ENCODE results near the gene HAVCR2.

HAVCR2 gene

DNA sequence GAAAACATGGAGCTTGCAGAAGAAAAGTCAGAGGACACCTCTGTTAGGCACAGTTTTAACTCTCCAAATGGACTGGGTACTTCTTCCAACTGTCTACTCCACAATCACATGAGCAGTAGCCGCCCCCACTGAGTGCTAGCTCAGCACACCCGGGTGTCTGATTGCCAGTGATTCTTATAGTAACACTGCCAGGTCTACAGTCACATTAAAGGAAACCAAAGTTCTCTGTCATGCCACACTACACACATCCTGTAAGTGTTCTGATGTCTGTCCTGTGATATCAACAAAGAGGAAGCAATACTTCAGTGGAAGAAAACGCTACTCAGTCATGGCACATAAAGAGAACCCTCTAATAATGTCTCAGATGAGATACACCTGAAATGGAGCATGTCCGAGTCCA lies at the start of gene HAVCR2:
HAVCR2 (minus strand) TSS at position 69 of the 400 bp plus-strand sequence; CDS start at position 8, 61 bp downstream.
- peak; percentile 70 for DNase-seq

DNA sequence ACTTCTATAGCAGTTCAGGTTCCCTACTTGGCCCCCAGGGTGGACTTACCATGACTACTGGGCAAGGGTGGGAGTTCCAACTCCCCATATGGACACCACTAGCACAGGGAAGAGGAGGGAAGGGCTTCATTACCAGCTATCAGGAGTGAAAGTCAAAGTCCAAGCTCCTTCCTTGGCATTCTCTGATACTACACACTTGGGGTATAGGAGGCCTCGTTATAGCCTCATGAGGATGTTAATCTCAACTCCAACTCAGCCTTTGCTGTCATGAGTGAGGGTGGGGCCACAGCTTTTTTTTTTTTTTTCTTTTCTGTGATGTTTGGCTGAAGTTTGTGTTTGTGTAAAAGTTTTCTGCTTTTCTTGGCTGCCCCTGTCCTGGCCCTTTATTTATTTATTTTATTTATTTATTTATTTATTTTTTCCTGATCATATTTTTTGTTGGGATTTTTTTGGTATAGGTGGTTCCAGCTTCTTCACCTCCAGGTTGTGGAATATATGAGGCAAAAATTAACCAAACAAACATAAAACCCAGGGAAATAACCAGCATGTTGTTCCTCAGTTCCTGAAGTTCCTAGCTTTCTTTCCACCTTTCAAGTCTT lies 48.5 kb upstream of the HAVCR2 start:
- no peak for DNase-seq

DNA sequence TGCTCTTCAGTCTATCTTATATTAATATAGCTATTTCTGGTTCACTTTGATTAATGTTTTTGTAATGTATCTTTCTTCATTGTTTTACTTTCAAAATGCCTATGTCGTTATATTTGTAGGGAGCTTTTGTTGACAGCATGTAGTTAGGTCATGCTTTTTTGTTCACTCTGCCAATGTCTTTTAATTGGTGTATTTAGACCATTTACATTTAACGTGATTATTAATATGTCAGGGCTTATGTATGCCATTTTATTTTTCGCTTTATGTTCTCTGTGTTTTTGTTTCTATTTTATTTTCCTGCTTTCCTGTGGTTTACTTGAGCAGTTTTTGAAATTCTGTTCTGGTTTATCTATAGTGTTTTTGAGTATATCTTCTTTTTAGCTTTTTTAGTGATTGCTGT lies 46.5 kb upstream of the HAVCR2 start:
- DNase-seq: no peak

DNA sequence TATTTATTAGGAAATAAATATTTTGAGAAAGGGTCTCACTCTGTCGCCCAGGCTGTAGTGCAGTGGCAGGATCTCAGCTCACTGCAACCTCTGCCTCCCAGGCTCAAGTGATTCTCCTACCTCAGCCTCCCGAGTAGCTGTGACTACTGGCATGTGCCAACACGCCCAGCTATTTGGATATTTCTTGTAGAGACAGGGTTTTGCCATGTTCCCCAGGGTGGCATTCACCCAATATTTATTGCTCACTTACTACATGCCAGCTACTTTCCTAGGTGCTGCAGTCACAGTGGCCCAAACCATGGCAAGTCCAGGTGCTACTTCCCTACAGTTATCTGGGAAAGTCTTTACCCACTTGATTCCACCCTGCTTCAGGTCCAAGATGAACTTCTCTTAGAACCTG lies 42.2 kb upstream of the HAVCR2 start:
- DNase-seq: no peak

DNA sequence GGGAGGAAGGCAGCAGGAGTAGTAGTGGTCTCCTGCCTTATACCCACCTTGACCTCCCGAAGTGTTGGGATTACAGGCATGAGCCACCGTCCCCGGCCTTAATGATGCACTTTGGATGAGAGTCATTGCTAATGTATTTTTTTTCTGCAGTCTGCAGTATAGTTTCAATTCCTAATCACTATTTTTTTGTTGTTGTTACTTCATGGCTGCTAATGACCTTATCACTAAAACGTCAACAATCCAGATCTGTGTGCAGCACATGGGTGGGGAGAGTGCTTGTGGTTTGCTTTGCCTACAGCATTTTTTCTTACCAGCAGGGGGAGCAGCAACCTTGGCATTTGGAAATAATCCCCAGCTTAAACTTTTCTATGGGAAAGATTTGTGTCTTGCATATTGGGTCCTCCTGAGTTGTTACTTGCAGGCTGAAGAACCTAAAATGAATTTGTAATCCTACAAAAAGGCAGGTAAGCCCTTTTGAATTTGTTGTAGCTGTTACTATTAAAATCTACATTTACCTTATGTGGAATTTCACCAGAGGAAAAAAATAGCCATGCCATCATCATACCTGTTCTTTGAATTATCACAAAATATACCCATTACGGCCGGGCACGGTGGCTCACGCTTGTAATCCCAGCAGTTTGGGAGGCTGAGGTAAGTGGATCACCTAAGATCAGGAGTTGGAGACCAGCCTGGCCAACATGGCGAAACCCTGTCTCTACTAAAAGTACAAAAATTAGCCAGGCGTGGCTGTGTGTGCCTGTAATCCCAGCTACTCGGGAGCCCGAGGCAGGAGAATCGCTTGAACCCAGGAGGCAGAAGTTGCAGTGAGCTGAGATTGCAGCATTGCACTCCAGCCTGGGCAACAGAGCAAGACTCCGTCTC lies 40.1 kb upstream of the HAVCR2 start:
- peak; percentile 95 for DNase-seq

DNA sequence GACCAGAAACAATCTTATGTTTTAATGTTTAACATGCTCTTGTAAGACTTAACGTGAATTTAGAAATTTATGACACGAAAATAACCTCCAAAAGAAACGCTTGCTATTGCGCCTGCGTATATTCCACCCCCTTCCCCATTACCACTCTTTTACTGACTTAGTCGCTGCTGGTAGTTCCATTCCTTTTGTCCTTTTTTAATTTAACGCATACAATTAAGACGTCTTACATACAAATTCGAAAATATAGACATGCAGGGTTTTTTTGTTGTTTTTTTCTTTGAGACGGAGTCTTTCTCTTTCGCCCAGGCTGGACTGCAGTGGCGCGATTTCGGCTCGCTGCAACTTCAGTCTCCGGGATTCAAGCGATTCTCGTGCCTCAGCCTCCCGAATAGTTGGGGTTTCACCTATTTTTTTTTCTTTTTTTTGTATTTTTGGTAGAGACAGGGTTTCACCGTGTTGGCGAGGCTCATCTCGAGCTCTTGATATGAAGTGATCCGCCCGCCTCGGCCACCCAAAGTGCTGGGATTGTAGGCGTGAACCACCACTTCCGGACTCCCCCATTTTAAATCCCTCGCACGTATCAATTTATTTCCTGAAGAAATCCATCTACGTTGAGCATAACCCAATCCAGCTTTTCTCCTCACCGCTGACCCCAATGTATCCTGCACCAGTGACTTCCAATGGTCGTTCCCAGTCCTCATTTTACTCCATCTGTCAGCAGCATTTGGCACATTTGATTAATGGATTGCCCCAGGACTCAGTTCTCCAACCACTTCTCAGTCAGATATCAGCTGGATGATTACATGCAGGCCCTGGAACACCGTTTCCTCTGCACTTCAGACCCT lies 34.5 kb upstream of the HAVCR2 start:
- DNase-seq: peak; percentile 66

DNA sequence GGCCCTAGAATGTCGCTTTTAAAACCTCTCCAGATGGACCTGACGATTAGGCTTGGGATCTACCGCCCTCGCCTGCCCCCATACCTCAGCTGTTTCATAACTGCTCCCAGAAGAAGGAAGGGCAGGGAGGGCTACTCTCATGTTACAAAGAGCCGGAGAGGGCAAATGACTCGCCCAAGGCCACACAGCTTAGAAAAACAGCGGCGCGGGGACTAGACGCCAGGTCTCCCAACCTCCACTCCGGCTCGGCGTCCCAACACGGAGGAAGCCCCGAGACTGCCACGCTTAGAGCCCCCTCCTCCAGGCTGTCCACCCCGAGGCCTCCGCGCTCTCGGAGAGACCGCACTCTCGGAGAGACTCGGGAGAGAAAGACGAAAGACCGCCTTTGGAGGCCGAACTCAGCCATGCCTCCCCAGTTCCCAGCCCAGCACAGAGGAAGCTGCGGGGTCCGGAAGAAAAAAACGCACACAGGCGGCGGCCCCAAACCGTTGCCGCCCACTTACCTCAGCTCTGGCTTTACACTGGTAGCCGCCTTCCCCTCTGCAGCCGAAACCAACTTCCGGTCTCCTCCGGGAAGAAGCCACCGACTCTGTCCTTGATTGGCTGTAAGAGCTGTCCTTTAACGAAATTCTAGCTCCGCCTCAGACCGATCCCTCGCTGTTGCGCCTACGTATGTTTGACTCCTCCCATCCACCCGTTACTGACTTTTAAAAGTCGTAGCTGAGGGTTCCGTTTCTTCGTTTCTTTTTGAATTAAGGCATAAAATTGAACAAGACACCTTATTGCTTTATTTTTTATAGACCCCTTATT lies 33.7 kb upstream of the HAVCR2 start, which contains the start of gene MED7:
MED7 (minus strand) TSS at position 549 of the 810 bp plus-strand sequence. CDS start 3,434 bp downstream, outside the sequence.
- peak; percentile 99 for DNase-seq

DNA sequence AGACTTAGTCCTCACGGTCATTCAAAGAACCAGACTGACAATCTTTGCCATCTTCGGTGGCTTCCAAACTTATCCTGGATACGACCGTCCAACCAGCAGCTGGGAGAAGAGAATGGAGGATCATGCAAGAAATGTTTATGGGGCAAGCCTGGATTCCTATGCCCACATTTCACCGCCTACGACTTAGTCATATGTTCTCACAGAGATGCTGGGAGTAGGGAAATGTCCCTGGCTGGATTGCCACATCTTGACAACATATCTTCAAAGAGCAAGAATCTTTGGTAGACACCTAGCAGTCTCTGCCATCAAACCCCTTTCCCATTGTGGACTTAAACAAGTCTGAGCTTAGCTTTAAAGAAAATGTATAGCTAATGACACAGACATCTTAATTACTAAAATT lies 28.8 kb upstream of the HAVCR2 start:
- no peak for DNase-seq

DNA sequence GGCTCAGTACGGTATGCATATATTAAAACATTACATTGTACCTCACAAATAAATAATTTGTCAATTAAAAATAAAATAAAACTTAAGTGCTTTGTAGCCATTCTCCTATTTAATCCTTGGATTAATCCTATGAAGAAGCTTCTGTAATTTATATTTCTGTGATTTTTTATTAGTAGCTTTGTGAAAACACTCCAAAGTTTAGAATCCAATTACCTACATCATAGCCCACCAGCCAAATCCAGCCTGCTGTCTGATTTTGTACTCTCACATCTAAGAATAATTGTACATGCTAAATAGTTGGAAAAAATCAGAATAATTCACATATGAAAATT lies 23.4 kb upstream of the HAVCR2 start:
- no peak for DNase-seq

DNA sequence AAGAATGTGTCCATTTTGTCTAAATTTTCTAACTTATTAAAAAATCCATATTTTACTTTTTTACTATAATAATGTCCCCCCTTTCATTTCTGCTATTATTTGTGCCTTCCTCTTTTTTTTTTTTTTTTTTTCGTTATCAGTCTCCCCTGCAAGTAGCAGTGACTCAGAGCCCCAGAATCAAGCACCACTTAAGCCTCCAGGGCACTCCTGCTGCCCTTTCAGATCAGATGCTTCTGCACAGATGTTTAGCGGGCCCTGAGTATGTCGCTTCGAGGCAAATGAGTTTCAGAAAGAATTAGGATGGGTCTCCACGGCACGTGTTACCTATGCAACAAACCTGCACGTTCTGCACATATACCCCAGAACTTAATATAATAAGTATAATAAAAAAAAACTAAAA lies 22.1 kb upstream of the HAVCR2 start:
- peak; percentile 89 for DNase-seq

DNA sequence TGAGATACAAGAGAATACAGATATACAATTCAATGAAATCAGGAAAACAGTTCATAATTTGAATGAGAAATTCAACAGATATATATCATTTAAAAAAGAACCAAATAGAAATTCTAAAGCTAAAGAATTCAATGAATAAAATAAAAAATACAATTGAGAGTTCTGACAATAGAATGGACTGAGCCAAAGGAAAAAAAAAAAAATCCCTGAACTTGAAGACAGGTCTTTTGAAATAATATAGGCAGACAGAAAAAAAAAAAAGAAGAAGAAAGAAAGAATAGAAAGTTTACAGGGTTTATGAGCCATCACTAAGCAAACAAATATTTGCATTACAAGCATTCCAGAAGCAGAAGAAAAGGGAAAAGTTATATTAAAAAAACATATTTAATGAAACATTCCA lies 12.9 kb upstream of the HAVCR2 start:
- DNase-seq: no peak

DNA sequence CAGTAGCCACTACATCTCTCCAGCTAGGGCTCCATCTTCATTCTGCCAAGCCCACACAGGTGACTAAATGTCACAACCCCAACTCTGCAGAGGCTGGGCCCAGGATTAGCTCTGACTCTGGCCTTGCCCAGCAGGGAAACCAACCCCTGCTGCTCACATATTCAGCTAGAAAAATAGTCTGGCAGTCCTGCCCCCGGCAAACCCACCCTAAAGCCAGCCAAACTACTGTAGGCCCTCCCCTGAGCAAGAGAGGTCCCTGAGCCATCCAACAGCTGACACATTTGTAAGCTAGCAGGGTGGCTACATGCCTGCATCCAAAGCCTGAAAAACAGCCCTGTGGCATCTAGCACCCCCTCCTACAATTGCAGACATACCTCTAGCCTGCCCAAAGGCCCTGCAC lies 11.3 kb upstream of the HAVCR2 start:
- no peak for DNase-seq

DNA sequence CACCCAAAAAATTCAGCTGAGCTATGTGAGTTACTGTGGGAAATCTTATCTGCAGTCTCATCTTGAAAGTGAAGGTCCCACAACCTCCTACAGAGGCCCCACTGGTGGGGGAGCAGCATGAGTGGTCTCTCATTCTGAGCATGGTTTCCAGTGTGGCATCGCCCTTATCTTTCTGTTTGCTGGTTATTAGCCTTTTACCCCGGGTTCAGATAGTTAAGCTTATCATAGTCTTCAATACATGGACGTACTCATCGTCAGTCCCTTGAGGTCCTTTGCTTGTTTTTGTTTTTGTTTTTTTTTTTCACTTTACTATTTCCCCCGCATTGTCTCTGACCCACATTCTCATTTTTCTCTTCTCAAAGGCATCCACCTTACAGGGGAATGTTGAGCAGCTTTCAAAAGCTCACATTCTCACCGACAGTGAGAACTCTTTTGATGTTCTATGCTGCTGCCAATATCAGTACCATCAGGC lies 7.7 kb upstream of the HAVCR2 start:
- DNase-seq: peak; percentile 66

DNA sequence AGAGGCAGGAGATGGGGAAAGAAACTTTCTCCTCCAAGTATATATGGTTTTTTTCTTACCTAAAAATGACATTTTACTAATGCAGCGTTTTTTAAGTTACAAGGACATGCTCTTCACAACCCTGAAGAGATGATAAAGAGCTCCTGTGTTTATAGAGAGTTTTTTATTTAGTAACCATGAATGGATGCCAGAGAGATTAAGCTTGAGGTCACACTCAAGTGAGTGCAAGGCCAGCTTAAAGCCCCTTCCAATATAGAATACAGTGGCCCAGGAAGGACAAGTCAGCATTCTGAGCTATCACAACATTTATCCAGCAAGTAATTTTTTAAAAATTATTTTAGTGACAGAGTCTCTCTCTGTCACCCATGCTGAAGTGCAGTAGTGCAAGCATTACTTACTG lies 6.7 kb upstream of the HAVCR2 start:
- no peak for DNase-seq

DNA sequence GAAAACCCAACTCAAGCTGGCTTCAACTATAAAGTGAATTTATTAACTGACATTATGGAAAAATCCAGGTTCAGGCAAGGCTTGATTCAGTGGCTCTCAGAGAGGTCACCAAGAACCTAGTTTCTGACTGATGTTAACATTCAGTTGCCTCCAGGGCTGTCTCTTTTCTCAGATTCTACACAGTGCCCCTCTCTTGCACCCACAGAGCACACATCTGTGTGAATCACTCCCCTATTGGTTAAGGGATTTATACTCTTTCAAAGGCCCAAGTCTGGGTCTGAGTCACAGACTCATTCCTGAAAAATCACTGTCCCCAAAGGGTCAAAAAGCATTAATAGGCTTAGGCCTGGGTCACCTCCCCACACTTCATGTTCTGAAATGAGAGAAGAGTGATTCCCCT lies 6.2 kb upstream of the HAVCR2 start:
- no peak for DNase-seq

DNA sequence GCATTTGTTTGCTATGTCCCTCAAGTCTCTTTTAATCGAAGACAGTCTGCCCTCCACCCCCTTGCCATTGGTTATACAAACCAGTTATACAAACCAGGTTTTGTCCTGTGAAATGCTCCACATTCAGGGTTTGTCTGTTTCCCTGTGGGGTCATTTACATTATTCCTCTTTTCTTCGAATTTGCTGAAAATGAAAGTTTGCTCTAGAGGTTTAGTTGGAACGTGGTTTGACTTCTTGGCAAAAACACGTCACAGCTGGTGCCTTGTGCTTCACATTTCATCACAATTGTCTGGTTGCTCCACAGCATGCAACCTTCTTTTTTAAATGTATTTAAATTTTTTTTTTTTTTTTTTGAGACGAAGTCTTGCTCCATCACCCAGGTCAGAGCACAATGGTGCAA lies 4.2 kb upstream of the HAVCR2 start:
- DNase-seq: peak; percentile 16

DNA sequence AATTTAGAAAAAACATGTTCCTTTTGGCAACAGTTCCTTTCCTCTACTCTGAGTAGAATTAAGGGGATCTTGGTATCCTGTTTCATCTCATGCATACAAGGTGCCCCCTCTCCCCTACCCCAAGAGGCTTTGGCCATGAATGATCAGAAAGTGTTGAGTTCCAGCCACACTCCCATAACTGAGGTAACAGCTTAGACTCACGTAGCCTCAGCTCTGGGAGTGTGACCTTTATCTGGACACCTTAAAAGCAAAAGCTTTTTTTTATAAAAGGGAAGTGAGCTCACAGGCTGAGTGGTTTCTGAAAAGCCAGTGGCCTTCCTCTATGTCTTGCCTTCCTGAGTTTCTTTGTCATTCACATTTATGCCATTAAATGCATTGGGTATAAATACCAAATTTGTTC lies 900 bp upstream of the HAVCR2 start:
- DNase-seq: peak; percentile 67

DNA sequence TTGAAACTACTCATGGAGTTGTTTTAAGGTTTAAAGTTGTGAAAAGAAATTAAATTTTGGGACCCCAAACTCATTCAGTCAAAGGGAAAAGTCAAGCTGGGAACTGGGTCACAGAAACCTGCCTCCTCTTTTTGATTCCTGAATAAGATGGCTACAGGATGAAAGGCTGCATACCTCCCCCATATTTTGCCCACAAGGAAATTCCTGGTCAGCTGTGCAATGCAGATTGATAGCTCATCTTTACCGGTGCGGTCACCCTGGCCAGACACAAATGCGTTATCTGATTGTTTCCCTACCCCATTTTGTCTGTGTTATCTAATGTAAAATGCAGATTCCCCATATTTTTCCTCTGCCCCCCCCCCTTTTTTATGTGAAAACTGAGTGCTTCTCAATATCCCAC lies 1.3 kb downstream of the HAVCR2 start:
- DNase-seq: peak; percentile 16

DNA sequence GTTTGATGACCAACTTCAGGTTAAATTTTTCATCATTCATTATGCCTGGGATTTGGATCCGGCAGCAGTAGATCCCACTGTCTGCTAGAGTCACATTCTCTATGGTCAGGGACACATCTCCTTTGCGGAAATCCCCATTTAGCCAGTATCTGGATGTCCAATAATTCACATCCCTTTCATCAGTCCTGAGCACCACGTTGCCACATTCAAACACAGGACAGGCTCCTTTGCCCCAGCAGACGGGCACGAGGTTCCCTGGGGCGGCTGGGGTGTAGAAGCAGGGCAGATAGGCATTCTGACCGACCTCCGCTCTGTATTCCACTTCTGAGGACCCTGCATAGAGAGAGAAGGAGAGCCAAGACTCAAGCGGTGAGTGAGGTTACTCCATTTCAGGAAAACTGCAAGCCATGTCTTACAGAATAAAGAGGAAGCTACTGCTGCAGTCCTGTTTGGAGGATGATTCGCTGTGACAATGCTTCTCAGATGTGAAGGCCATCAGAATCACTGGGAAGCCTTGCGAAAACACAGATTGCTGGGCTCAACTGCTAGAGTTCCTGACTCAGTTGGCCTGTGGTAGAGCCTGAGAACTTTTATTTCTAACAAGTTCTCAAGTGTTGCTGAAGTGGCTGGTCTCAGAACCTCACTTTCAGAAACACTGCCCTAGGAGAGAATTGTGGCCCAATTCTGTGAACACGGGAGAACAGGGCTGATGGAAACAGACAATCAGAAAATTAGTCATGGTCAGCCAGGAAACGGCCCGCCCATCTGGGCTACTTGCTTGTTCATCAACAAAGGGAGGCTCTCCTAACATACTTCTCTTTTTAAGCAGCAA lies 2.0 kb downstream of the HAVCR2 start:
- DNase-seq: peak; percentile 63

DNA sequence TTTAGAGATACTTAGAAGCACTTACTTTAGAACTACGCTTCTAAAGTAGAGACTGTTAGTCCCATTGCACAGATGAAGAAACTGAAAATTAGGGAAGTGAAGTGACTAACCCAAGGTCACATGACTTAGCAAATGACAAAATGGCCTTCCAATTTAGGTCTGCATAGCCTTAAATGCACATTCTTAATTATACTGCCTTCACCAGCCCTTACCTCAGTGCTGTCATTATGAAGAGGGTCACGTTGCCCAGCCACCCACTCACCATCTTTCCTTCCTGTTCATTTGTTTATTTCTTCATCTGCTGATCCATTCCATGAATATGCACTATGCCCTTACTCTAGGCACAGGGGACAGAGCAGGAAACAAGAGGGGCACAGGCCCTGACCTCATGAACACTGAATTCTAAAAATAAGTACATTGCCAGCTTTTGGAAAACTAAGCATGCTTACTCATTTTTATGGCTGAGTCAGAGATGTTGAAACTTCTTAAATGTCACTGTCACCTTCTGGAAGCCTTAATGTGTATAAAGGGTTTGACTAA lies 8.6 kb downstream of the HAVCR2 start:
- peak; percentile 8 for DNase-seq

DNA sequence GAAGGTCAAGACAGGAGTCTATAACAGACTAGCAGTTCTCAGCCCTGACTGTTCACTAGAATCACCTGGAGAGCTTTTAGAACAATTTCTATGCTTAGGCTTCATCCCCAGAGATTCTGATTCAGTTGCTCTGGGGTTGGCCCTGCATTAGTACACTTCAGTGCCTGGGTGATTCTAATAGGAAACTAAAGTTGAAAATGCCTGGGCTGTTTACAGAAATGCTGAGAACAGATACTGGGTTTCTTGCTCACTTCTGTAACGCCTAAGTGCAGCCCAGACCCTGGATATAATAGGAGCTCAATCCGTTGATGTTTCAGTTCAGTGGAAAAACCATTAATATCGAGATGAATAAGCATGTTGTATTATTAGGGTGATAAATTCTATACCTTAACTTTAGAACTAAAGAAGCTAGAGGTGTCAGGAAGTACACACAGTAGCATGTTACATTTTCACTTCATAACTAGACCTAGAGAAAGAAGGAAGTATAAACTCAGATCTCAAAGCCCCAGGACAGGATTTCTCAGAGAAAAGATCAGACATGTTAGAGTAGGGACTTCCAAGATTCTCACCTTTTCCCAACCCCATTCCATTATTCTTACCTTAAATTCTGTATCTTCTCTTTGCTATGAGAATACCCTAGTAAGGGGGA lies 20.4 kb downstream of the HAVCR2 start:
- no peak for DNase-seq

Measured in hematopoietic multipotent progenitor cell treated with erythropoietin and hydrocortisone succinate and interleukin-3 and kit ligand, for 6 days (in vitro differentiated cells).